ENCODE data around the gene ROR1.

The ROR1 gene

DNA sequence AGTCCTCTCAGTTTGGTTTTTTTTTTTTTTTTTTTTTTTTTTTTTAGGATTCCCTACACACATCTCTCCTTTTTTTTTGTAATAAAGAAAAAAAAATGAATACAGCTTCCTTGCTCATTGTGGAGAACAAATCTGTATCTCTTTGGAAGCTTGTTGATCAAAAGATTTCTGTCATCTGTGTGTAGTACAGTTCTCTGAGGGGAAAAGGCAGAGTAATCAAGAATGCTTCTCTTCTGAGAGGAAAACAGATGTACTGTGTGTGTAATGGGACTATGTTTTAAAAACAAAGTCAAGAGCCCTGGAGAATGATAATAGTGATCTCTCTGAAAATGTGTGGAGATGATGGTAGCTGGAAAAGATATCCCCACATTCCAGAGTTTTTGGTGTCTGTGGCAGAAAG, 16.5 kb upstream of the ROR1 start:
- Histone ChIP-seq H3K9me3 (ENCODE audit: control insufficient read depth in 1 of 2, low read length in 2 of 2) (no peaks in the 10 kb centered on the region), H3K4me3 (ENCODE audit: low read depth in 1 of 2, low read length in 2 of 2) (no peak overlapping the region), H3K4me1 (ENCODE audit: control insufficient read depth in 1 of 2, insufficient read depth in 2 of 2, low read length in 2 of 2) (peaks cover 4 to 9% of the 10 kb centered on the region in 2 donors), H3K27me3 (ENCODE audit: control insufficient read depth in 1 of 2, insufficient read depth in 2 of 2, low read length in 2 of 2) (no peaks in the 10 kb centered on the region), H3K27ac (ENCODE audit: low read depth, low read length) (no peak overlapping the region), H3K9ac (ENCODE audit: low read depth in 1 of 2, low read length in 2 of 2) (no peak overlapping the region), H3K36me3 (ENCODE audit: control insufficient read depth in 1 of 2, insufficient read depth in 2 of 2, low read length in 2 of 2) (no peaks in the 10 kb centered on the region)

DNA sequence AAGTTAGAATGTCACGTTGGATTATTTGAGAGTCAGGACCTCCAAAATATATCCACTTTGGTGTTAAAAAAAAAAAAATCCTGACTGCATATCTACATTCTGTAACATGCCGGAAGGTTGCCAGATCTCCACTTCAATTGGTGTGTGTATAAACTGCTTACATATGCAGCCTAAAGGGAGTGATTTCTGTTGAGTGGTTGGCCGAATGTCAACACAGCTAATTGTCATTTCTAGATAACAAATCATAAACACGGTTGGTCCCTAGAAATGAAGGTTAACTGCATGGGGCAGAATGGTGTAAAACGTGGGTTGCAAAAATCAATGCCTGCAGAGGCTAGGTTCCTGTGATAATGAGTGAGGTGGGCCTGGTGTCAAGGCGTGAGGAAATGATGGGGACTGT, 15.0 kb upstream of the ROR1 start:
- no peak overlapping the region for H3K4me3 ChIP-seq (ENCODE audit: low read depth in 1 of 2, low read length in 2 of 2)

GRCh38 chr1:63759778-63760177, 14.0 kb upstream of the ROR1 start:
- Histone ChIP-seq H3K27me3 (ENCODE audit: control insufficient read depth in 1 of 2, insufficient read depth in 2 of 2, low read length in 2 of 2) (no peaks in the 10 kb centered on the region), H3K4me1 (ENCODE audit: control insufficient read depth in 1 of 2, insufficient read depth in 2 of 2, low read length in 2 of 2) (peaks cover 4 to 9% of the 10 kb centered on the region in 2 donors), H3K4me3 (ENCODE audit: low read depth in 1 of 2, low read length in 2 of 2) (no peak overlapping the region), H3K9me3 (ENCODE audit: control insufficient read depth in 1 of 2, low read length in 2 of 2) (no peaks in the 10 kb centered on the region), H3K27ac (ENCODE audit: low read depth, low read length) (no peak overlapping the region), H3K9ac (ENCODE audit: low read depth in 1 of 2, low read length in 2 of 2) (no peak overlapping the region), H3K36me3 (ENCODE audit: control insufficient read depth in 1 of 2, insufficient read depth in 2 of 2, low read length in 2 of 2) (no peaks in the 10 kb centered on the region)

More for the DNA sequence above, 15.0 kb upstream of the ROR1 start:
- no peak overlapping the region for H3K27ac ChIP-seq (ENCODE audit: low read depth, low read length)
- H3K9ac ChIP-seq (ENCODE audit: low read depth in 1 of 2, low read length in 2 of 2), result no peak overlapping the region
- H3K36me3 ChIP-seq (ENCODE audit: control insufficient read depth in 1 of 2, insufficient read depth in 2 of 2, low read length in 2 of 2), result no peaks in the 10 kb centered on the region
- no peaks in the 10 kb centered on the region for H3K9me3 ChIP-seq (ENCODE audit: control insufficient read depth in 1 of 2, low read length in 2 of 2)
- peaks cover 4 to 9% of the 10 kb centered on the region in 2 donors for H3K4me1 ChIP-seq (ENCODE audit: control insufficient read depth in 1 of 2, insufficient read depth in 2 of 2, low read length in 2 of 2)
- no peaks in the 10 kb centered on the region for H3K27me3 ChIP-seq (ENCODE audit: control insufficient read depth in 1 of 2, insufficient read depth in 2 of 2, low read length in 2 of 2)

DNA sequence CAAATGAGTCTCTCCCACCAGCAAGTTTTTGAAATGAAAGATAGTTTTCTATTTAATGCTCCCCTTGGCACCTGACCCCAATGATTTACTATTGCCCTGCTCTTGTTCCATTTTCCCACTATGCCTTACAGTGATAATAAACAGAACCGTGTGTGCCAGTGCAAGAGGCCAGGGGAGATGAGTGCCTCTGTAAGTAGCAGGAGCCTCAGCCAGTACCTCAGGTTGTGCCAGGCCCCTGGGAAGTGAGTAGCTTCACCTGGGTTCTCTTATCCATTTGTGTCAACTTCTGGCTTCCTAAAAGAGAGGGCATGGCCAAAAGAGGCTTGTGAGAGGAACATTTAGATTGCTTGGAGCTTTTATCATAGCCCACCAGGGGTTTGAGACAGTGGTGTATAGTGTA, 3.4 kb upstream of the ROR1 start:
- no peaks in the 10 kb centered on the region for H3K36me3 ChIP-seq (ENCODE audit: control insufficient read depth in 1 of 2, insufficient read depth in 2 of 2, low read length in 2 of 2)
- H3K9me3 ChIP-seq (ENCODE audit: control insufficient read depth in 1 of 2, low read length in 2 of 2), result no peaks in the 10 kb centered on the region
- H3K4me3 ChIP-seq (ENCODE audit: low read depth in 1 of 2, low read length in 2 of 2), result no peak overlapping the region
- H3K9ac ChIP-seq (ENCODE audit: low read depth in 1 of 2, low read length in 2 of 2), result no peak overlapping the region
- H3K27me3 ChIP-seq (ENCODE audit: control insufficient read depth in 1 of 2, insufficient read depth in 2 of 2, low read length in 2 of 2), result no peaks in the 10 kb centered on the region
- no peak overlapping the region for H3K27ac ChIP-seq (ENCODE audit: low read depth, low read length)
- peaks cover 7 to 12% of the 10 kb centered on the region in 2 donors for H3K4me1 ChIP-seq (ENCODE audit: control insufficient read depth in 1 of 2, insufficient read depth in 2 of 2, low read length in 2 of 2)

GRCh38 chr1:63772201-63772600, 1.6 kb upstream of the ROR1 start:
- H3K4me1 ChIP-seq (ENCODE audit: control insufficient read depth in 1 of 2, insufficient read depth in 2 of 2, low read length in 2 of 2), result peaks cover 7 to 20% of the 10 kb centered on the region in 2 donors
- no peak overlapping the region for H3K9ac ChIP-seq (ENCODE audit: low read depth in 1 of 2, low read length in 2 of 2)
- H3K27ac ChIP-seq (ENCODE audit: low read depth, low read length), result no peak overlapping the region
- H3K36me3 ChIP-seq (ENCODE audit: control insufficient read depth in 1 of 2, insufficient read depth in 2 of 2, low read length in 2 of 2), result no peaks in the 10 kb centered on the region
- H3K4me3 ChIP-seq (ENCODE audit: low read depth in 1 of 2, low read length in 2 of 2), result no peak overlapping the region
- H3K27me3 ChIP-seq (ENCODE audit: control insufficient read depth in 1 of 2, insufficient read depth in 2 of 2, low read length in 2 of 2), result no peaks in the 10 kb centered on the region
- H3K9me3 ChIP-seq (ENCODE audit: control insufficient read depth in 1 of 2, low read length in 2 of 2), result no peaks in the 10 kb centered on the region

GRCh38 chr1:63772876-63773275, 941 bp upstream of the ROR1 start:
- H3K9ac ChIP-seq (ENCODE audit: low read depth in 1 of 2, low read length in 2 of 2), result no peak overlapping the region
- no peaks in the 10 kb centered on the region for H3K9me3 ChIP-seq (ENCODE audit: control insufficient read depth in 1 of 2, low read length in 2 of 2)
- no peak overlapping the region for H3K27ac ChIP-seq (ENCODE audit: low read depth, low read length)
- H3K4me3 ChIP-seq (ENCODE audit: low read depth in 1 of 2, low read length in 2 of 2), result no peak overlapping the region
- H3K36me3 ChIP-seq (ENCODE audit: control insufficient read depth in 1 of 2, insufficient read depth in 2 of 2, low read length in 2 of 2), result no peaks in the 10 kb centered on the region
- H3K4me1 ChIP-seq (ENCODE audit: control insufficient read depth in 1 of 2, insufficient read depth in 2 of 2, low read length in 2 of 2), result peaks cover 7 to 20% of the 10 kb centered on the region in 2 donors
- H3K27me3 ChIP-seq (ENCODE audit: control insufficient read depth in 1 of 2, insufficient read depth in 2 of 2, low read length in 2 of 2), result no peaks in the 10 kb centered on the region

DNA sequence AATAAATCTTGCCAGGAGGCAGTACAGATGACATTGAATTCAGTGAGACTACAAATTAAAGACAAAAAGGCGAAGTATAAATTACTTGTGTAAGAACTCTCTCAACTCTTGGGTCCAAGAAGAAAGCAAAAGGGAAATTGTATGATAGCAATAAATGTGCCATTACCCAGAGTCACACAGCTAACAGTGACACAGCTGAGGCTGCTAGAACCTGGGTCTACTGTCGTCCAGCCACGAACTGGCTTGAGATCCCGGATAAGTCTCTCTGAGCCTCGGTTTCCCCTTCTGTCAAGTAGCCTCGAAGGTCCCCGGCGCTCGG, 362 bp upstream of the ROR1 start:
- Histone ChIP-seq H3K4me3 (ENCODE audit: low read depth in 1 of 2, low read length in 2 of 2) (peak overlapping the region; percentile 60 to 75), H3K27me3 (ENCODE audit: control insufficient read depth in 1 of 2, insufficient read depth in 2 of 2, low read length in 2 of 2) (no peaks in the 10 kb centered on the region), H3K9ac (ENCODE audit: low read depth in 1 of 2, low read length in 2 of 2) (no peak overlapping the region), H3K36me3 (ENCODE audit: control insufficient read depth in 1 of 2, insufficient read depth in 2 of 2, low read length in 2 of 2) (no peaks in the 10 kb centered on the region), H3K4me1 (ENCODE audit: control insufficient read depth in 1 of 2, insufficient read depth in 2 of 2, low read length in 2 of 2) (peaks cover 7 to 24% of the 10 kb centered on the region in 2 donors), H3K27ac (ENCODE audit: low read depth, low read length) (no peak overlapping the region), H3K9me3 (ENCODE audit: control insufficient read depth in 1 of 2, low read length in 2 of 2) (no peaks in the 10 kb centered on the region)

- H3K4me3 ChIP-seq (ENCODE audit: low read depth in 1 of 2, low read length in 2 of 2), result peak overlapping the region; percentile 74 to 76
- peaks cover 7 to 28% of the 10 kb centered on the region in 2 donors for H3K4me1 ChIP-seq (ENCODE audit: control insufficient read depth in 1 of 2, insufficient read depth in 2 of 2, low read length in 2 of 2)
- no peaks in the 10 kb centered on the region for H3K27me3 ChIP-seq (ENCODE audit: control insufficient read depth in 1 of 2, insufficient read depth in 2 of 2, low read length in 2 of 2)
- H3K27ac ChIP-seq (ENCODE audit: low read depth, low read length), result no peak overlapping the region
- H3K9me3 ChIP-seq (ENCODE audit: control insufficient read depth in 1 of 2, low read length in 2 of 2), result no peaks in the 10 kb centered on the region
- H3K9ac ChIP-seq (ENCODE audit: low read depth in 1 of 2, low read length in 2 of 2), result peak overlapping the region; percentile 54 to 56
- no peaks in the 10 kb centered on the region for H3K36me3 ChIP-seq (ENCODE audit: control insufficient read depth in 1 of 2, insufficient read depth in 2 of 2, low read length in 2 of 2)
Measured at GRCh38 chr1:63774617-63775417, 1.0 kb downstream of the ROR1 start.

GRCh38 chr1:63775418-63776127, 1.8 kb downstream of the ROR1 start:
- Histone ChIP-seq H3K36me3 (ENCODE audit: control insufficient read depth in 1 of 2, insufficient read depth in 2 of 2, low read length in 2 of 2) (no peaks in the 10 kb centered on the region), H3K27ac (ENCODE audit: low read depth, low read length) (no peak overlapping the region), H3K27me3 (ENCODE audit: control insufficient read depth in 1 of 2, insufficient read depth in 2 of 2, low read length in 2 of 2) (no peaks in the 10 kb centered on the region), H3K4me3 (ENCODE audit: low read depth in 1 of 2, low read length in 2 of 2) (peak overlapping the region; percentile 74 to 76), H3K9me3 (ENCODE audit: control insufficient read depth in 1 of 2, low read length in 2 of 2) (no peaks in the 10 kb centered on the region), H3K9ac (ENCODE audit: low read depth in 1 of 2, low read length in 2 of 2) (peak overlapping the region in 1 of 2 donors; percentile 54), H3K4me1 (ENCODE audit: control insufficient read depth in 1 of 2, insufficient read depth in 2 of 2, low read length in 2 of 2) (peaks cover 7 to 30% of the 10 kb centered on the region in 2 donors)

DNA sequence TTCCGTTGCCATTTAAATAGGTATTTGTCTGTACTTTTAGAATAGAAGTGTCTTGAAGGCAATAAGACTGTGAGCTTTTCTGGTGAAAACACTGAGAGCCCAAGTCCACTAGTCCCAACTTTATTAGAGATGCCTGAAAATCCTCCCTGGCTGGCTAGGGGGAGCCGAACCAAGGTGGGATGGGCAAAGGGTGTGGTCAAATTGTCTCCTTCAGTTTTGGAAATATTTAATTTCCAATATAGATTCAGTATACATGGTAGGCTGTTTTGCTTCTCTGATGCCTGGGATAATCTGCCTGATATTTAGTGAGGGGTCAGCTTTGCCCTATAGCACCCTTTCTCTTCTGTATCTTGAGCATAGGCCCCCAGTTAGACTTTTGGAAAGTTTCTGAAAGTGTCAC, 3.5 kb downstream of the ROR1 start:
- H3K4me1 ChIP-seq (ENCODE audit: control insufficient read depth in 1 of 2, insufficient read depth in 2 of 2, low read length in 2 of 2), result peaks cover 7 to 25% of the 10 kb centered on the region in 2 donors
- H3K36me3 ChIP-seq (ENCODE audit: control insufficient read depth in 1 of 2, insufficient read depth in 2 of 2, low read length in 2 of 2), result no peaks in the 10 kb centered on the region
- no peaks in the 10 kb centered on the region for H3K27me3 ChIP-seq (ENCODE audit: control insufficient read depth in 1 of 2, insufficient read depth in 2 of 2, low read length in 2 of 2)
- no peaks in the 10 kb centered on the region for H3K9me3 ChIP-seq (ENCODE audit: control insufficient read depth in 1 of 2, low read length in 2 of 2)
- H3K9ac ChIP-seq (ENCODE audit: low read depth in 1 of 2, low read length in 2 of 2), result no peak overlapping the region
- H3K4me3 ChIP-seq (ENCODE audit: low read depth in 1 of 2, low read length in 2 of 2), result no peak overlapping the region
- H3K27ac ChIP-seq (ENCODE audit: low read depth, low read length), result no peak overlapping the region
